GM18519 (cell line): Measurements from ENCODE around the gene HOXB1.
"Not testable (repeated sequence)": the region's sequence is repeated elsewhere in the genome, so short reads cannot be mapped to it uniquely, and the experiment has no call there.

Experiments
- ATAC-seq: cut with Tn5 transposase; IDR thresholded peaks from one replicate; pipeline ENCODE4 v1.9.1; 2021; ENCODE audit warnings: mild to moderate bottlenecking, moderate library complexity; ENCODE audit not compliant: unreplicated experiment, low FRiP score

HOXB1 gene

DNA sequence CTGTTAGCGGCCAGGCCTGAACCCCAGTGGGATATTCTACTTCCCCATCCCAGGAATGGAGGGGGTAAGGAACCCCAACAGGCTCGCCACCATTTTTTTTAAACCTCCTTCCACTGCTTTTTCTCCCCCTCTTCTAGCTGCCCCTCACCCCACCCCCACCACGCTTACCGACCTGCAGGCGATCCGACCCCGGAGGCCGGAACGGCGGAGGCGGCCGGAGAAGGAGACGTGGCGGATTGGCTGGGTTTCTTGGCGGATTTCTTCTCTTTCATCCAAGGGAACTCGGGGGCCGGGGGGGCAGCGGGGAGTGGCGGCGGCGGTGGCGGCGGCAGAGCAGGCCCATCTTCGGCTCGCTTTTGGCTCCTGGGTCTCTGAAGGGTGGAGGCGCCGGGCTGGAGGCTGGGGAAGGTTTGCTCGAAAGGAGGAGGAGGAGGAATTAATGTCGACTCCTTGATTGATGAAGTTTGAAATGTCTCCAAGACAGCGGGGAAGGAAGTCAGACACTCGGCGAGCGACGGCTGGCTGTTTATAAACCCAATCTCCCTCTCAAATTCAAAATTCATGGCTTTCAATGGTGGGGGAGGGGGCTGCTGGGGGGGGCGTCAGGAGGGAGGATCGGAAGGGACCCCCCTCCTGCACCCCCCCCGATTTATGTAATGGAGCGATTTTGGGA is 13.7 kb upstream of the HOXB1 start:
- no peak for ATAC-seq

DNA sequence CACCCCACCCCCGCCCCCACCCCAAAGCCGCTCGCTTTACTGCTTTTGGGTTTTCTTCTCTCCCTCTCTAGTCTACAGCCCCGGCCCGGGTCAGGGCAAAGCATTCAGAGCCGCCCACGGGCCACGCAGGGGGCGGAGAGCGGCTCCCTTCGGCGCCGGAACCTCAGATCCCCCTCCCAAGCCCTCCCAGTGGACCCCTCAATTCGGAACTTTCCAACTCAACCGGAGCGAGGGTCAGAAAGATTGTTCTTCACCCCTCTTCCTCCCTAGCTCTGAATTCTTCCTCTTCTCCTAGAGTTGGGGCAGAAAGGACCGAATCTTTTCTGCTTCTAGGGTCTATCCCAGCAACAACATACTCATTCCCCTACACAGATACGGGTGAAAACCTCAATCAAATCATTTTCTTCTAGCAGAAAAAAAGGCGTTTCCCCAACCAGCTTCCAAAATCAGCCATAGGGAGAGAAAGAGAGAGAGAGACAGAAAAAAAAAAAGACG is 13.1 kb upstream of the HOXB1 start:
- no peak for ATAC-seq

DNA sequence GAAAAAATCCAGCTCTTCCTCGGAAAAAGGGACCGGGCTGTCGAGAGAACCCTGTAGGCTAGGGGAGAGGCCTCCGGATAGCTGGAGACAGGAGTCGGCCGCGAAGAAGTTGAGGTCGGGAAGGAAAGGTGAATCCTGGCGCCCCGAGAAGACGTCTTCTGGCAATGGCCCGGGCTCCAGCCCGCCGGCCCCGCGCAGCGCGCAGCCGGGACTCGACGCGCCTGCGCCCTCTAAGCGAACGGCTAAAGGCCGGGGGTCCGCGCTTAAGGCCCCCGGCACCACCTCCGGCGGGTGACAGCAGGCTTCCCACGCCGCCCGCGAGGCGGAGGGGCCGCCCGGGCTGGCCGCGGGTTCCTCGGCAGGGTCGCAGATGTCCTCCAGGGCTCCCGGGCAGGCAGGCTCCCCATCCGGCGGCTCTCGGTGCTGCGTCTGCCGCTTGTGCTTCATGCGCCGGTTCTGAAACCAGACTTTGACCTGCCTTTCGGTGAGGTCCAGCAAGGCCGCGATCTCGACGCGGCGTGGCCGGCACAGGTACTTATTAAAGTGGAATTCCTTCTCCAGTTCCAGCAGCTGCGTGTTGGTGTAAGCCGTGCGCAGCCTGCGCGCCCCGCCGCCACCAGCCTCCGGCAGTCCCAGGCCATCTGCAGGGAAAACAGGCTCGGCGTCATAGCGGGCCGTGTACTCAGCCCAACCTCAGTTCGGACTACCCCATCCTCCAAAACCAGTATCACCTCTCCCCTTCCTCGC is 12.5 kb upstream of the HOXB1 start:
- no peak for ATAC-seq

DNA sequence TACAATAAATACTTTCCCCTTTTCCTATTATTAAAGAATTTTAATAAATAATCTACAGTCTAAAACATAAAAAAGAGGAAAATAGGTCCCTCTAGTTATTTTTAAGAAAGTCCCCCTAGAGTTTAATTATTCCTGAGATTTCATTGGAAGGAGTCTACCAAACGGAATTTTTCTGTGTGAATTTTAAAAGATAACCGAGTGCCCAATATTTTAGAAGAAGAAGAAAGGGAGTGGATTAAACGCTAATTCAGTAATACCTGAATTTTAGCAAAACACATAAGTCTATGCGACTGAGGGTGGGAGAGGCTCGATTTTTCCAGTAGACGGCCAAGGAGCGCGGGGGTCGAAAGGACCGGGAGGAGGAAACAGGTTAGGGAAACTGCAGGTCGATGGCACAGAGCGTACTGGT is 11.9 kb upstream of the HOXB1 start:
- no peak for ATAC-seq

DNA sequence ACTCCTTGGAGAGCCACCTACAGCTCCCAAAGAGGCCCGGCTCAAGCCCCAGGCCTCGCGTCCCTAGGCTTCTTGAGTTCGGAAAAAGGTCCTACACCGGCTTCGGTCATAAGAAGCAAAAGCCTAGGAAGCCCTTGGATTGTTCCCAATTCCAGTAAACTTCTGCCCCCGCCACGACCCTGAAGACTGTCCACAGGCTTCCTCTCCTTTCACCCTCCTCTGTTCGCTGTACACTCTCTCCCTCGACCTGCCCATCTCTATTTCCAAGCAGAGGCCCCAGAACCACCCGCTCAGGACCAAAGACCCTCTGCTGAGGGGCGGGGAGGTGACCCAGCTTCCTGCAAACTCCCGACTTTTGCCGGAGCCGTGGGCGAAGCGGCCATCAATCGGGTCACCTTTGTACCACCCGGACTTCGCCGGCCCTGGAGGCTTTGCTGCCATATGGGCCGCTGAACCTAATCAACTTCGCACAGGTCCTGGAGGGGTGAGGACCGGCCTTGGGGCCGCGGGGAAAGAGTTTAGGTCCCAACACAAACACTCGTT is 11.4 kb upstream of the HOXB1 start:
- no peak for ATAC-seq

DNA sequence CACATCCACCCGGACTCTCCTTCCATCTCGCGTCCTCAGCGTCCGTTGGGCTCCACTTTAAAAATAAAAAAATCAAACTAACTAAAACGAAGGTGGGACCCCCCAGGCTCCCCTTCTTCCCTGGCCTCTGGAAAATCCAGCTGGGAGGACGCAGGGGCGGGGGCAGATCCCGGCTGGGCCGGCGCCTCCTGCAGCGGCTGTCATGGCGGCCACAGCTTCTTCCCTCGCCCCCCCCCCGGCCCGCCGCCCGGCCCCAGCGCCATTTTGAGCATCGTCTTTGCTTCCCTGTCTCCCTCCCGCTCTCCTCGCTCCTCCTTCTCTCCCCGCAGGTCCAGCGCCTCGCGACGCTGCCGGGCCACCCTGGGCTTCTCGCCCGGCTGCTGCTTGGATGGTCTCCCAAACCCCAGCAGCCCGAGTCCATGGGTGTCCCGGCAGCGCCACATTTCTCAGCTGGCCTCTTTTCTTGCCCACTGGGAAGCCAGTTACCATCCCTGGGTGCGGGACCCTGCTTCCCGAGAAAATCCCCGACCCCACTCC is 10.8 kb upstream of the HOXB1 start:
- no peak for ATAC-seq

DNA sequence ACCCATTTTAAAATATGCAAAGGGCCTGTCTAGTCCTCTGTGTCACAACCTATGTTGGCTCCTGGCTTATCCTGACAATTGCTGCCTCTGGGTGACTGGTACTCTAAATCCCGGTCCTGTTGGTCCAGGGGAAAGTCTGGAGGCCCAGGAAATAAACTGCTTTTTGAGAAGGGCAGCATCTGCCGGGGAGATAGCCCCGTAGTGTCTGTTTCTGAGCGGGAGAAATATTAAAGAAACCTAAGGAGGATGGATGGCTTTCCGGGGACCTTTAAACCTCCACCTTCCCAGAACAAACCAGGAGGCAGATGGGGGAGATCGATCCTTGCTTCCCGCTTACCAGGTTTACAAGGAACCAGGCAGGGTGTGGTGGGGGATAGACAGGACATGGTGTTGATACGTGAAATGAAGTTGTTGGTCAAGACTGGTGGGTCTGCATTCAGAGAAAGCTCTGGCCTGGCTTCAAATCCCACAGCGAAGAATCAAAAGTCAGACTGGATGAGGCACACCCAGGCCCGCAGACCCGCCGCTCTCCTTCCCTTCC is 10.3 kb upstream of the HOXB1 start:
- no peak for ATAC-seq

DNA sequence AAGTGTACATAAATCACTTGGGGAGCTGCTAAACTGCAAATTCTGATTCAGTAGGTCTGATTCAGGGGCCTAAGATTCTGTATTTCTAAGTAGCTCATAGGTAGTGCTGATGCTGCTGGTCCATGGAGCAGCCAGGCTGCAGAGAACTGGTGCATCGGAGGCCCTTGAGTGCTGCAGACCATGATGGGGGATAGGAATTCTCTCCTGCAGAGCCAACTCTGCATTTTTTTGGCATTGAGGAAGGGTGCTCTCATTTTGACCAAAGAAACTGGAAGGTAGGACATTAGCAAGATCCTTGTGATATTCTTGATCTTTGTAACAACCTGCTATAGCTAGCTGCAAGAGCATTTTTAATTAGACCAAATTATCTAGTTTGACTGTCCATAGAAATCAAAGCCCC is 9.4 kb upstream of the HOXB1 start:
- ATAC-seq: no peak

DNA sequence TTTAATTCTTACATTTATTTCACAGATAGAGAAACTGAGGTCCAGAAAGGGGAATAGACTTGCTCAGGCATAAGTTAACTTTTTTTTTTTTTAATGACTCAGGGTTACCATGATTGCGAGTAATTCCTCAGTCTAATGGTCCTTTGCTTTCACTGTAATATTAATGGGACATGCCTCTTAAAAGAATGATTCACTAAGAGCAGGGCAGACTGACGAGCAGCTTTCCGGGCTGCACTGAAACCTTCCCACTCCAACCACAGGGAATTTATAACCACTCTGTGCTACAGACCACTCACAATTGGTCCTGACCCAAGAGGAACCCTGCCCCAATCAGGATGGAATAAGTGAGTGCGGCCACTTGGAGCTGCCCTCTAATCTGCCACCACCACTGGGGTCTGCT is 8.4 kb upstream of the HOXB1 start:
- no peak for ATAC-seq

DNA sequence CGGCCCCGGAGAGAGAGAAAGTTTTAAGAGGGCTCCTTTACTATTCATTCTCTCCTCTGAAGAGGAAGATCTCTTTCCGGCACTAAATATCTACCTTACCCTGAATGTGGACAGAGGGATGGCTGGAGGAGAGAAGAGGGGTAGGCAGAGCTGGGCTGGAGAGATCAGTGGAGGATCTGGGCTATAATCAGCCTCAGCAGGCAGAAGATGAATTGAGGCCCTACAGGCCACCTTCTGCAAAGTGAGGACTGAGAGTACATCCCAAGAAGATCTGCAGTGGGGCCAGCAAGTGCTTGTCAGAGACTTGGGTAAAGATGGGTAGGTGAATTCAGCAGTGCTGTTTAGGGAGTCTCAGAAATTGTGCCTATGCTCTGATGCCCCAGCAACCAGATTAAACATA is 6.5 kb upstream of the HOXB1 start:
- no peak for ATAC-seq

DNA sequence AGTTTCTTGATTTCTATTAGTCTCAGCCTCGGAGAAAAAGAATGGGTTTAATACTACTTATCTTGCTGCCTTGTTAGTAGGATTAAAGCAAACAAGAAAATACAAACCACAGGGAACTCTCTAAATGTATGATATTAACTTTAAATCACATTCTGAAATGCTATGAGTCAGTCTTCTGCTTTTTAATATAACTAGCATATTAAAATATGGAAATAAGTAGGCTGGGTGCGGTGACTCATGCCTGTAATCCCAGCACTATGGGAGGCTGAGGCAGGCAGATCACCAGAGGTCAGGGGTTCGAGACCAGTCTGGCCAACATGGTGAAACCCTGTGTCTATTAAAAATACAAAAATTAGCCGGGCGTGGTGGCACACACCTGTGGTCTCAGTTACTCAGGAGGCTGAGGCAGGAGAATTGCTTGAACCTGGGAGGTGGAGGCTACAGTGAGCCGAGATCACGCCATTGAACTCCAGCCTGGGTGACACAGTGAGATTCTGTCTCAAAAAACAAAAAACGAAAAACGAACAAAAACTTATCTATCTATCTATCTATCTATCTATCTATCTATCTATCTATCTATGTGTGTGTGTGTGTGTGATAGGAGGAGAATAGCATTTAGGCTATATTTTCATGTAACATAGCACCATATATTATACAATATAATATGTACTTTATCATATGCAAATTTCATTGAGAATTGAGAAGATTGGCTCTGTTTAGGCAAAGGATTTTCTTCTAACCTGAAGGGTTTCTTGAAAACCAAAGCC is 5.2 kb upstream of the HOXB1 start:
- ATAC-seq: not testable (repeated sequence)

DNA sequence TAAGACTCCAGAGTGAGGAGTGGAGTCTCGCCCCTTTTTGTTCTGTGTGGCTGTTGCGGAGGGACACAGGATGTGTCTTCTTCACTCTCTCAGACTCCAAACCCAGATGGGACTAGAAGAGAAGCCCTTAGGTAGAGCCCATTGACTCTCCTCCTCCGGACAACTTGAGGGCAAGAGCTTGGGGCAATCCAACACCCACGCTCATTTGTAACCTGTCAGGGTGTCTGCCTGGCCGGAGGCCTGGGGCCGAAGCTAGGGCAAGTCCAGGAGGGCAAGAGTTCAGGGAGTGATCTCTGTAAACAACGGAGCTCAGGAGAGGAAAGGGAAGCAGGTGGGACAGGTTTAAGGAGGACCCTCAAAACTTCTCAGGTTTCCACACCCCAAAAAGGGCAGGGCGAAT is 1.4 kb upstream of the HOXB1 start:
- ATAC-seq: no peak

DNA sequence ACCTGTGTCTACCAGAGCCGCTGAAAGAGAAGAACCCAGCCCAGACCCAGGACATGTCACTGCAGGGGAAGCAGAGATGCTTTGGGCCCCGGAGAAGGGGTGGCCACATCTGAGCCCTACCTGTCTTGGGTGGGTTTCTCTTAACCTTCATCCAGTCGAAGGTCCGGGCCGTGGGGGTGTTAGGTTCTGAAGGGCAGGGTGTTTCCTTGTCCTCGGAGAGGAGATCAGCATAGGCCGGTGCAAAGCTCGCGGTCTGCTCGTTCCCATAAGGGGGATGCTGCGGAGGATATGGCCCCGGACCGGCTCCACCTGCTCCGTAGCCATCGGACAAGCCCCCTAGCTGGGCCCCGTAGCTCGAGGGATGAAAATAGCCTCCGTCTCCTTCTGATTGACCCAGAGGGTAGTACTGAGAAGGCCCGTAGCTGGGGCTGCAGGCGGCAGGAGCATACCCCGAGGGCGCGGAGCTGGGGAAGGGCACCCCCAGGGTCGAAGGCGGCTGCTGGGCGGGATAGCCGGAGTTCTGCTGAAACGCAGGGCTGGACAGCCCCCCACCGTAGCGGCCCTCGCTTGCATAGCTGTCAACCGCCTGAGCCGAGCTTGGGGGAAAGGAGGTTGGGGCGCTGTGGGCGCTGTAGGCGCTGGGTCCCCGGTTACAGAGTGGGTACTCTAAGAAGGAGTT is 464 bp downstream of the HOXB1 start:
- no peak for ATAC-seq

DNA sequence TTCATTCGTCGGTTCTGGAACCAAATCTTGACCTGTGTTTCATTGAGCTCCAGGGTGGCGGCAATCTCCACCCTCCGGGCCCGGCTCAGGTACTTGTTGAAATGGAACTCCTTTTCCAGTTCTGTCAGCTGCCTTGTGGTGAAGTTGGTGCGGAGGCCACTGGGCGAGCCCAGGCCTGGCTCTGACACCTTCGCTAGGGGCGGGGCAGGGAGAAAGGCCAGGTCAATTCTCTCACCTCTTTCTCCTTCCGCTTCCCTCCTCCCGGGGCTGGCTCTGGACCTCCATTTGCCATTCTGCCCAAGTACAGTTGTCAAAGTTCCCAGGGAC is 1.2 kb downstream of the HOXB1 start:
- no peak for ATAC-seq

DNA sequence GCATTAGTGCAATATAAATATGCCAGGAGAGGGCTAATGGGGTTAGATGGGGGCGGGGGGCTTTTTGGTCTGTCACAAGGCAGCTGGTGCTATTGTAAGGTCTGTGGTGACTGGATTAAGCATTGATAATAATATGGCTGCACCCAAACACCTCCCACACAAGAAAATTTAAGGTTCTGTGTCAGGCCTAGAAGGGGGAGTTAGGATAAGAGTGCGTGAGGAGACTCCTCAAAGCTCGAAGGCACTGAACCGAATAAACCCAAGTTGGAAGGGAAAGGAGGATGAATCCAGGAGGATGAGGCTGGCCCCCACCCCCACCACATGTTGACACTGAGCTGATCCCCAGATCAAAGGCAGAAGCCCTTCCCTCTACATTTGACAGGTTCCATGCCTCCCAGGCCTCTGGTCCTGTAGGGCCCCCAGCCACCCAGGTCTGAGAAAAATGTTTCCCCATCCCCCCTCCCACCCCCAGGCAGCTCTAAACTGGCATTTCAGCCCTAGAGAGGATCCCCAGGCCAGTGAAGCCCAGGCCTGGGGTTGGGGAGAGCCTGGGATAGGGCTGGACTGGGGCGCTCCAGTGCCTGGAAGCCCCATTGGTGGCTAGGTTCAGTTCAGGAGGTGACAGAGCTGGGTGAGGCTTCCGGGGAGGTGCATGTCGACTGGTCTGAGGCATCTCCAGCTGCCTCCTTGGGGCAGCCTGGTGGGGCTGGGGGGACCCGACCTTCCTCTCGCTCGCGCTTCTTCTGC is 1.7 kb downstream of the HOXB1 start:
- ATAC-seq: no peak

DNA sequence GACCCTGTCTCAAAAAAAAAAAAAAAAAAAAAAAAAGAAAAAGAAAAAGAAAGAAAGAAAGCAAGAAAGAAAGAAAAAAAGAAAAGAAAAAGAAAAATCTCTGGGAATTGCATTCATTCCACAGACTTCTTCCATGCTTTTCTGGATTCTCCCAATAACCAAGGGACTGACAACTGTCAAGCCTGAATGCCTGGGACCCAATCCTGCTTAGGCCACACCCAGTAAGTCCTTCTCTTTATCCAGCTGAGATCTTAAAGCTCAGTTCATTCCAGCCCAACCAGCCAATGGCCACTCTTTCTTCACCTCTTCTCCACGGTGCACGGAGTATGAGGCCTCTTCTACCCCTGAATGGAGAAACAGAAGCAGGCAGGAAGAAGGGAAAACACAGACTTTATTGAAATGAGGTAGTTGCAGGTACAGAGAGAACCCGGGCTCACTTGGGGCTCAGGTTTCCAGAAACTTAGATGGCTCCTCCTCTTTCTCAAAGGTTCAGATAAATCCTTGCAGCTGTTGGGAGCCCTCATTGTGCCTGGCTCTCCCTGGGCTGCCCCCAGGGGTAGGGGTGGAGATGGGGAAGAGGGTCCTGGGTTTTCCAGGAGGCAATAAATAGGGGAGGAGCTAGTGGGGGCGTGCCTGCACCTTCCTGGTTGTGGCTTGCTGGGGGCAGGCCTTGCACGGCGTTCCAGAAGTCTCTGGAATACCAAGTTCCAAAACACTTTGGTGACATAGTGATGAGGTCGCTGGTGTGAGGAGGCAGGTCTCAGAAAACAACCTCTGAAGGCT is 2.5 kb downstream of the HOXB1 start:
- no peak for ATAC-seq

DNA sequence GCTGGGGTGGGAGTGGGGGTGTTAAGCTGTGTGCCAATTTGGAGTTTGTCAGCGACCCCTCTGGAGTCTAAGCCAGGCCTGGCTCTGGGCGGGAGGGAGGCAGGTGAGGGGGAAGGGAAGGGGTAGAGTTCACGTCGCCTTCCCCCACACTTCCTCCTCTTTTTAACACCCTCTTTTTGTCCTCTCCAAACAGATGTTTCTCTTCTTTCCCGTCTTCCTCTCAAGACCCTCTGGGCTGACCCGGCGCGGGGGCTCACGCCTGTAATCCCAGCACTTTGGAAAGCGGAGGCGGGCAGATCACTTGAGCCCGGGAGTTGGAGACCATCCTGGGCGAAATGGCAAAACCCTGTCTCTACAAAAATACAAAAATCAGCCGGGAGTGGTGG is 3.3 kb downstream of the HOXB1 start:
- no peak for ATAC-seq

DNA sequence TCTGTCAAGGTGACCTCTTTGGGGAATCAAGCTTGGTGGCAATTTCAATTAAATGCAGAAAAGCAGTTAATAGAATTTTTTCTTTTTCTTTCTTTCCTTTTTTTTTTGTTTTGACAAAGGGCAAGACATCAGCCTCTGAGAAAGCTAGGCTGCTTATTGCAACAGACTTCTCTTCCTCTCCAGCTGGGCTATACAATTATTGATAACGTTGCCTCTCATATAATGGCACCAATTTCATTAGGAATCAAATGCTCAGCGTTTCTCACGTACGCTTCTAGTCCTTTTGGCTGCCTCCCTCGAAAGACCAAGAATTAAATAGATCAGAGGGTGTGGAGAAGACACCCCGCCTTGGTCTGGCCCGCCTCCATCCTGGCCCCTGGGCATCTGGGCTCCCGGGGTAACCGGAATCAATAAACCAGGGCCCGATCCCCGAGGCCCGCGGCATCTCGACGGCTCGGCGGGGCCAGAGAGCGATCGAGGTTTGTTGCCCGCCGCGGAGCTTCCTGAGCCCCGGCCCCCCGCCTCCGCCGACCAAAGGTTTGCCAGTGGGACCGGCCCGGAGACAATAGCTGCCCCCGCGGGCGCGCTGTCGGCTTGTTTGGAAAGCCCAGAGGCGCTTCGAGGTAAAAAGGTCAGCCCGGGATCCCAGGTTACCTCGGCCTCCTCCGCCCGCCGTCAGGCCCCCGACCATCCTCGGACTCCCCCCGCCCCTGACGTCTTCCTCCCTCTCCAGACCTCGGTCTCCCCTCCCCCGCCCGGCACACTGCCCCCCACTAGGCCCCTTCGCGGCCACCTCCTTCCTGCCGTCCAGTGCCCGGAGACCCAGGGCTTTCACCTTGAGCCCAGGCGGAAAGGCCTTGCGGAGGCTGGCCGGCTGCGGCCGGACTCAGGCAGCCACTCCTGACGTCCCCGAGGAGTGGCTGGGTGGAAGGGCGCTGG is 3.9 kb downstream of the HOXB1 start:
- ATAC-seq: no peak
